Tibial artery (tissue), 4 donors: ENCODE results near the gene ATXN10.

Source experiments
- DNase-seq, 2 donors: peaks; one replicate each; pipeline ENCODE4 v3.0.0-alpha.2; 2019
- H3K27ac ChIP-seq, 2 donors: fragments of 200-600 bp; sonication (generic) in 1 of 2; 1 replicate in 1 of 2; 2 replicates in 1 of 2; pipeline ENCODE4 v1.5.1; 2018 to 2019; ENCODE audit warnings: mild to moderate bottlenecking in 1 of 2
- H3K27me3 ChIP-seq, 2 donors: fragments of 200-600 bp; sonication (generic) in 1 of 2; one replicate each; pipeline versions ENCODE4 v1.5.1 to v1.6.0; 2016 to 2019
- H3K36me3 ChIP-seq, 3 donors: fragments of 200-600 bp; sonication (generic) in 2 of 3; one replicate each; pipeline ENCODE4 v1.5.1; 2016 to 2019; ENCODE audit warnings: mild to moderate bottlenecking in 2 of 3
- H3K4me1 ChIP-seq, 4 donors: fragments of 200-600 bp; sonication (generic) in 2 of 4; 1 replicate in 3 of 4; 2 replicates in 1 of 4; pipeline ENCODE4 v1.5.1; 2016 to 2019
- H3K4me3 ChIP-seq, 2 donors: fragments of 200-600 bp; sonication (generic) in 1 of 2; 1 replicate in 1 of 2; 2 replicates in 1 of 2; pipeline ENCODE4 v1.5.1; 2018 to 2019; ENCODE audit warnings: mild to moderate bottlenecking in 2 of 2
- H3K9me3 ChIP-seq, 3 donors: fragments of 200-600 bp; sonication (generic) in 1 of 3; one replicate each; pipeline ENCODE4 v1.5.1; 2016 to 2019
- CTCF ChIP-seq, 2 experiments: fragments of 200-600 bp in 1 of 2; fragments of 450-650 bp in 1 of 2; IDR thresholded peaks; one replicate each; pipeline ENCODE4 v1.5.1; 2017 to 2019; ENCODE audit warnings: antibody characterized with exemption in 2 of 2, mild to moderate bottlenecking in 1 of 2, moderate library complexity in 1 of 2
- intact Hi-C: fragments of 100-400 bp; cut with DNase I; formaldehyde crosslinking; loops from one replicate; pipeline ENCODE4 v1.15.0; 2023; ENCODE audit warnings: low total_unique reads

ATXN10 gene

GRCh38 chr22:45878051-45878781 is 206.6 kb downstream of the ATXN10 start:
- Histone ChIP-seq H3K9me3 (peaks cover 0 to under 1% (median 0%) of the 10 kb centered on the region in 3 donors), H3K4me3 (no peak overlapping the region), H3K27me3 (peaks cover 0 to 68% of the 10 kb centered on the region in 2 donors), H3K27ac (no peak overlapping the region), H3K36me3 (no peaks in the 10 kb centered on the region), H3K4me1 (peaks cover 0 to 16% (median 10%) of the 10 kb centered on the region in 4 donors)
- TF ChIP-seq CTCF (IDR thresholded peaks at IDR 0.05) = no peak
- peak; percentile 6 to 55 for DNase-seq
- intact Hi-C loops = no loop called here

- peak in 1 of 2 donors; percentile 16 for DNase-seq
- H3K9me3 ChIP-seq = no peaks in the 10 kb centered on the region
- H3K4me3 ChIP-seq = no peak overlapping the region
- H3K27me3 ChIP-seq = peaks cover 0 to 76% of the 10 kb centered on the region in 2 donors
- H3K27ac ChIP-seq = no peak overlapping the region
- no peaks in the 10 kb centered on the region for H3K36me3 ChIP-seq
- H3K4me1 ChIP-seq = peaks cover 0 to 16% (median 10%) of the 10 kb centered on the region in 4 donors
- intact Hi-C loops = no loop called here
- no peak for TF ChIP-seq CTCF (IDR thresholded peaks at IDR 0.05)
Measured at GRCh38 chr22:45878901-45879551, 207.4 kb downstream of the ATXN10 start.

GRCh38 chr22:45879552-45879949 is 207.9 kb downstream of the ATXN10 start:
- peaks cover 0 to 16% (median 10%) of the 10 kb centered on the region in 4 donors for H3K4me1 ChIP-seq
- TF ChIP-seq CTCF (IDR thresholded peaks at IDR 0.05) = no peak
- H3K4me3 ChIP-seq = no peak overlapping the region
- H3K36me3 ChIP-seq = no peaks in the 10 kb centered on the region
- intact Hi-C loops = no loop called here
- DNase-seq = peak in 1 of 2 donors; percentile 46
- H3K27me3 ChIP-seq = peaks cover 0 to 81% of the 10 kb centered on the region in 2 donors
- H3K9me3 ChIP-seq = no peaks in the 10 kb centered on the region
- no peak overlapping the region for H3K27ac ChIP-seq

GRCh38 chr22:45880091-45880715 is 208.6 kb downstream of the ATXN10 start:
- no peak for TF ChIP-seq CTCF (IDR thresholded peaks at IDR 0.05)
- Histone ChIP-seq H3K9me3 (no peaks in the 10 kb centered on the region), H3K4me3 (no peak overlapping the region), H3K36me3 (no peaks in the 10 kb centered on the region), H3K27ac (no peak overlapping the region), H3K27me3 (peaks cover 0 to 88% of the 10 kb centered on the region in 2 donors), H3K4me1 (peaks cover 0 to 16% (median 10%) of the 10 kb centered on the region in 4 donors)
- intact Hi-C loops = no loop called here
- DNase-seq = peak in 1 of 2 donors; percentile 56

- intact Hi-C loops = no loop called here
- no peaks in the 10 kb centered on the region for H3K36me3 ChIP-seq
- no peak overlapping the region for H3K27ac ChIP-seq
- peaks cover 0 to 95% of the 10 kb centered on the region in 2 donors for H3K27me3 ChIP-seq
- DNase-seq = peak in 1 of 2 donors; percentile 59
- TF ChIP-seq CTCF (IDR thresholded peaks at IDR 0.05) = no peak
- H3K4me3 ChIP-seq = no peak overlapping the region
- H3K9me3 ChIP-seq = no peaks in the 10 kb centered on the region
- H3K4me1 ChIP-seq = peaks cover 0 to 16% (median 10%) of the 10 kb centered on the region in 4 donors
Measured at GRCh38 chr22:45880716-45881523, 209.3 kb downstream of the ATXN10 start.
